OCI-LY1 (cell line): ENCODE results near the gene CCR9.

Source experiments
- H2AFZ ChIP-seq: fragments of 200-600 bp; sonication (generic), shearing (Covaris generic); 2 replicates; pipeline ENCODE4 v1.6.0; 2014; ENCODE audit warnings: antibody characterized with exemption, mild to moderate bottlenecking, low read length
- H3F3A ChIP-seq: fragments of 200-600 bp; sonication (generic), shearing (Covaris generic); 2 replicates; pipeline ENCODE4 v1.6.0; 2014; ENCODE audit warnings: mild to moderate bottlenecking, antibody characterized with exemption, low read length, moderate library complexity; ENCODE audit not compliant: insufficient read depth
- H3K27ac ChIP-seq: fragments of 200-600 bp; sonication (generic); 2 replicates; pipeline ENCODE4 v1.5.1; 2014; ENCODE audit warnings: low read length, mixed run types, mild to moderate bottlenecking, low read depth; ENCODE audit not compliant: poor library complexity, severe bottlenecking
- H3K27me3 ChIP-seq: fragments of 200-600 bp; sonication (generic); 2 replicates; pipeline ENCODE4 v1.6.0; 2014; ENCODE audit warnings: antibody characterized with exemption, mild to moderate bottlenecking, low read length, moderate library complexity; ENCODE audit not compliant: insufficient read depth
- H3K36me3 ChIP-seq: fragments of 200-600 bp; sonication (generic); 2 replicates; pipeline ENCODE4 v1.6.1; 2014; ENCODE audit warnings: mild to moderate bottlenecking, antibody characterized with exemption, low read length, moderate library complexity, mixed read lengths; ENCODE audit not compliant: insufficient read depth
- H3K4me1 ChIP-seq: fragments of 200-600 bp; sonication (generic); 2 replicates; pipeline ENCODE4 v1.5.1; 2014; ENCODE audit warnings: mild to moderate bottlenecking, low read length, moderate library complexity; ENCODE audit not compliant: insufficient read depth, severe bottlenecking
- H3K4me2 ChIP-seq: fragments of 200-600 bp; sonication (generic), shearing (Covaris generic); 2 replicates; pipeline ENCODE4 v1.6.1; 2014; ENCODE audit warnings: low read length
- H3K4me3 ChIP-seq: fragments of 200-600 bp; sonication (generic); 2 replicates; pipeline ENCODE4 v1.5.1; 2014; ENCODE audit warnings: low read length, low read depth, mild to moderate bottlenecking, mixed read lengths; ENCODE audit not compliant: poor library complexity, severe bottlenecking
- H3K79me2 ChIP-seq: fragments of 200-600 bp; shearing (Covaris generic); 2 replicates; pipeline ENCODE4 v1.6.1; 2016; ENCODE audit warnings: mixed run types, low read length, mixed read lengths; ENCODE audit not compliant: insufficient read depth
- H3K9ac ChIP-seq: fragments of 200-600 bp; sonication (generic), shearing (Covaris generic); 2 replicates; pipeline ENCODE4 v1.6.1; 2014; ENCODE audit warnings: mild to moderate bottlenecking, low read length, mixed read lengths
- H3K9me2 ChIP-seq: fragments of 200-600 bp; sonication (generic), shearing (Covaris generic); 2 replicates; pipeline ENCODE4 v1.6.1; 2014; ENCODE audit warnings: low read depth, mild to moderate bottlenecking, low read length, mixed read lengths
- H3K9me3 ChIP-seq: fragments of 200-600 bp; shearing (Covaris generic); 2 replicates; pipeline ENCODE4 v1.6.1; 2014; ENCODE audit warnings: low read length, mixed read lengths
- H4K20me1 ChIP-seq: fragments of 200-600 bp; sonication (generic), shearing (Covaris generic); 2 replicates; pipeline ENCODE4 v1.6.0; 2016; ENCODE audit warnings: mild to moderate bottlenecking, low read length; ENCODE audit not compliant: insufficient read depth
- CTCF ChIP-seq: fragments of 200-600 bp; sonication (generic), shearing (Covaris generic); IDR thresholded peaks from 2 replicates; pipeline ENCODE4 v1.5.1; 2017; ENCODE audit warnings: mild to moderate bottlenecking, antibody characterized with exemption, low read length, moderate library complexity, mixed read lengths
- EZH2 ChIP-seq: fragments of 200-600 bp; sonication (generic), shearing (Covaris generic); IDR thresholded peaks from 2 replicates; pipeline ENCODE4 v1.8.0; 2017; ENCODE audit warnings: borderline replicate concordance, mixed run types, mild to moderate bottlenecking, antibody characterized with exemption, low read length, moderate library complexity, mixed read lengths

Gene CCR9

DNA sequence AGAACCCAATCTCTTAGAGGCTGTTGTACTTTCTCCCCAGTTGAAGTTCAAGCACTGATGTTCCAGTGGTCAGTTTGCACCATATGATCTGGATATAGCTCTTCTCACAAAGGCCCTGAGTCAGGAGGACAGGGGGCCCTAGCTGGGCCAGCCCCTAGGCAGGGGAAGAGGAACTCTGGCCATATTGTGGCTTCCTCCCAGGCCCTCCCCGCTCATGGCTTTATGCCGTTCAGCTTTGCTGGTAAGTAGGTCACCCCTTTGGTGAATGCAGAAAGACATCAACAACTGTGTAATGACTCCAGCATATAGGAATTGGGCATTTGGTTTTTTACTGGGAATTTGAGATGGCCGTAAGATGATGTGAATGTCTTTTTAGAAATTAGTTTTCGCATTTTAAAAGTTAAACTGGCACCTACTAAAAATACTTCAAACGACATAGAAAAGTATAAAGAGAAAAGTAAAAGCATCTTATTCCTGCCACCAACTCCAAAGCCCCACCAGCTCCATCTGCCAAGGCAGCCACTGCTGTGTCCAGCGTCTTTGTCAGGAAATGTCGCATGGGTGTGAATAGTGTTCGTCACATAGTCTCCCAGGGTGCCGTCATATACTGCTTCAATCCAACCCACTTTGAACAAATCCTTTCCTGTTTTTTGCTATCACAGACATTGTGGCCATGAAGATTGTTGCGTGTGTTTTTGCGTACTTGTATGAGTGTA is 25.3 kb downstream of the CCR9 start:
- Histone ChIP-seq H3K36me3 (no peaks in the 10 kb centered on the region), H2AFZ (no peak overlapping the region), H3K79me2 (no peaks in the 10 kb centered on the region), H3K27ac (no peak overlapping the region), H3K27me3 (no peaks in the 10 kb centered on the region), H3K4me3 (no peak overlapping the region), H3F3A (no peaks in the 10 kb centered on the region), H4K20me1 (no peaks in the 10 kb centered on the region), H3K9ac (no peak overlapping the region), H3K4me1 (no peaks in the 10 kb centered on the region), H3K9me2 (no peaks in the 10 kb centered on the region), H3K4me2 (no peak overlapping the region), H3K9me3 (no peaks in the 10 kb centered on the region)
- no peak for TF ChIP-seq CTCF
- no peak for TF ChIP-seq EZH2

DNA sequence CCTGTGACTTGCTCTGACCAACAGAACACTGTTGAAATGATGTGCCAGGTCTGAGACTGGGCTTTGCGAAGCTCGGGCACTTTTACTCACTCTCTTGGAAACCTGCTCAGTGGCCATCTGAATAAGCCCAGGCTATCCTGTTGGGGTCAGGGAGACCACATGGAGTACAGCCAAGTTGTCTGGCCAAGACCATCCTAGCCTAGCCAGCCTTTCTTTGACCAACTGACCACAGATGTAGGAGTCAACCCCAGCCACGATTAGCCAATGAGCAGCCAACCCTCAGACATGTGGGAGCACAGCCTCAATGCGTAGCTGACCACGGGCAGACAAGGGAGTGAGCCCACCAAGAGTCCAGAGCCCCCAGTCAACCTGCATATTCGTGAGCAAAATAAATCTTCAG is 26.1 kb downstream of the CCR9 start:
- Histone ChIP-seq H3K9me3 (no peaks in the 10 kb centered on the region), H3K27me3 (no peaks in the 10 kb centered on the region), H3K27ac (no peak overlapping the region), H2AFZ (no peak overlapping the region), H3K36me3 (no peaks in the 10 kb centered on the region), H3K9ac (no peak overlapping the region), H3K4me1 (no peaks in the 10 kb centered on the region), H3K4me2 (no peak overlapping the region), H3K9me2 (no peaks in the 10 kb centered on the region), H3F3A (no peaks in the 10 kb centered on the region), H3K79me2 (no peaks in the 10 kb centered on the region), H4K20me1 (no peaks in the 10 kb centered on the region), H3K4me3 (no peak overlapping the region)
- TF ChIP-seq EZH2 (no peak), CTCF (no peak)

DNA sequence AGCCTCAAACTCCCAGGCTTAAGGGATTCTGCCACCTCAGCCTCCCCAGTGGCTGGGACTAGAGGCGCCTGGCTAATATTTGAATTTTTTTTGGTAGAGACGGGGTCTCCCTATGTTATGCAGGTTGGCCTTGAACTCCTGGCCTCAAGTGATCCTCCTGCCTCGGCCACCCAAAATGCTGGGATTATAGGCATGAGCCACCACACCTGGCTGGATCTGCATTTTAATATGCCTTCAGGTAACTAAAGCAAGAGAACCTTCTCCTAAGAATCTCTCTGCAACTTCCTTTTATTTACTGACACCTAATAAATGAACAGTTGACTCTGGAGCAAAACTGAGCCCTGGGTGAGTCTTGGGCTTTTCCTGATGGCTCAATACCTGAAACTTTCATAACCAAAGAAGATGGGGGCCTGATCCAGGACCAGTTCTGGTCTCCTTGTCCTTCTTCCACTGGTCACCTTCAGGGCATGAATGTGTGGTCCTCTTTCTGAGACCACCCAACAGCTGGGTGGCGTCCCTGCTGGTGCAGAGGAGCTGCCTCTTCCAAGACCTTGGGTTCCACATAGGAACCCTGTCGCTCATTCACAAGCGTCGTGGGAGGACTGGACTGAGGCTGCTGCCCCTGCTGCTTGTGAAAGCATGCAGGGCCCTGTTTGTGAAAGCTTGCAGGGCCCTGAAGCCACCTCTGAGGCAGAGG is 28.2 kb downstream of the CCR9 start:
- no peaks in the 10 kb centered on the region for H3K36me3 ChIP-seq
- H3K4me2 ChIP-seq = no peak overlapping the region
- H3K9me3 ChIP-seq = no peaks in the 10 kb centered on the region
- H3K4me3 ChIP-seq = no peak overlapping the region
- H3K9me2 ChIP-seq = no peaks in the 10 kb centered on the region
- no peaks in the 10 kb centered on the region for H3K27me3 ChIP-seq
- no peak overlapping the region for H2AFZ ChIP-seq
- TF ChIP-seq CTCF = no peak
- no peak for TF ChIP-seq EZH2
- no peaks in the 10 kb centered on the region for H3K4me1 ChIP-seq
- no peak overlapping the region for H3K9ac ChIP-seq
- H3K79me2 ChIP-seq = no peaks in the 10 kb centered on the region
- H4K20me1 ChIP-seq = no peaks in the 10 kb centered on the region
- no peaks in the 10 kb centered on the region for H3F3A ChIP-seq
- H3K27ac ChIP-seq = no peak overlapping the region
